ENCODE measurements around the gene SCAP. TPM values are rescaled to one million over a fixed set of nuclear protein-coding genes. Genes with fewer than 3 reads are reported as not detected.

Gene SCAP
- total and polyA plus RNA-seq, 2 of the 13 experiments (the other 11 are each of a cell fraction or from before 2014, with no cell fraction given) = 40.4 to 53.3 TPM

GRCh38 chr3:47379411-47379899, 96.3 kb downstream of the SCAP start (continued):
- peak; percentile 74; the same call in 1 of the 2 replicates for TF ChIP-seq KLF15 (CRISPR knock-in tag; IDR thresholded peaks at IDR 0.05; ENCODE audit: borderline replicate concordance)
- TF ChIP-seq NFE2L2 (IDR thresholded peaks at IDR 0.05; ENCODE audit: low read length) = no peak
- peak; percentile 70; the same call in 1 of the 2 replicates for TF ChIP-seq ATF2 (CRISPR knock-in tag; IDR thresholded peaks at IDR 0.05)
- no peak for TF ChIP-seq SSRP1 (CRISPR knock-in tag; IDR thresholded peaks at IDR 0.05)
- no peak; the same call in 1 of the 2 replicates for TF ChIP-seq ZNF878 (CRISPR knock-in tag; IDR thresholded peaks at IDR 0.05)
- TF ChIP-seq SKI (IDR thresholded peaks at IDR 0.05; ENCODE audit: partially characterized antibody) = peak; percentile 36
- no peak for TF ChIP-seq ZNF101 (CRISPR knock-in tag; IDR thresholded peaks at IDR 0.05; ENCODE audit: borderline replicate concordance, low read depth)
- TF ChIP-seq ASH2L (IDR thresholded peaks at IDR 0.05; ENCODE audit: insufficient read length, low read depth, low read length) = no peak
- TF ChIP-seq MBD4 (IDR thresholded peaks at IDR 0.05; ENCODE audit: borderline replicate concordance, low read length) = no peak
- TF ChIP-seq ZNF800 (CRISPR knock-in tag; IDR thresholded peaks at IDR 0.05) = peak; percentile 57; the same call in 1 of the 2 replicates
- TF ChIP-seq ZNF282 (IDR thresholded peaks at IDR 0.05; ENCODE audit: partially characterized antibody) = no peak
- TF ChIP-seq ZNF350 (CRISPR knock-in tag; IDR thresholded peaks at IDR 0.05; ENCODE audit: borderline replicate concordance, low read depth) = peak; percentile 49; the same call in 1 of the 2 replicates
- TF ChIP-seq ARNT (IDR thresholded peaks at IDR 0.05) = no peak
- TF ChIP-seq MXD4 (CRISPR knock-in tag; IDR thresholded peaks at IDR 0.05) = peak; percentile 72; the same call in 1 of the 2 replicates
- no peak for TF ChIP-seq ZBED4 (CRISPR knock-in tag; IDR thresholded peaks at IDR 0.05; ENCODE audit: borderline replicate concordance)
- peak in 1 of 2 experiments; percentile 70; a peak in 1 of 4 replicates for TF ChIP-seq HMGXB4 (CRISPR knock-in tag; IDR thresholded peaks at IDR 0.05; ENCODE audit: borderline replicate concordance in 1 of 2, low read depth in 1 of 2)
- TF ChIP-seq DDIT3 (CRISPR knock-in tag; IDR thresholded peaks at IDR 0.05) = no peak

All from HepG2 (cell line).